PC-9 (cell line): Measurements from ENCODE around the gene DACH2.

Source experiments
- CTCF ChIP-seq: fragments of 200-600 bp; sonication (generic); conservative IDR thresholded peaks from 2 replicates; pipeline ENCODE4 v1.6.1; 2017; ENCODE audit warnings: mixed run types, antibody characterized with exemption, mild to moderate bottlenecking, moderate library complexity
- EZH2 ChIP-seq: fragments of 200-600 bp; sonication (generic); IDR thresholded peaks from 2 replicates; pipeline ENCODE4 v1.8.0; 2017; ENCODE audit warnings: antibody characterized with exemption, low read depth

DNA sequence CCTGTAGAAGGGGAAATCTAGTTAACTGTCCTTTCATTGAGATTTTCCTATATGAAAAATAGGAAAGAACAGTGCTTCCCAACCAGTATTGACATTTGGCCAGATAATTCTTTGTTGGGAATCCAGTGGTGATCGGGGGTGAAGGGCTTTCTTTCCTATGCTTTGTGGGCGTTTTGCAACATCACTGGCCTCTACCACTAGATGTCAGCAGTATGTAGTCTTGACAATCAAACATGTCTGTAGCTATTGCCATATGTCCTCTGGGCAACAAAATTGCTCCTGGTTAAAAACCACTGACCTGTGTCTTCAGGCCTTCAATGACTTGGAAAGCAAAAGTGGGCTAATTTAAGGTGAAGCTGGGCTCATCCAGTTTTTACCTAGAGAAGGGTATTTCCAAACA lies 658.5 kb downstream of the DACH2 start:
- TF ChIP-seq CTCF (peak; percentile 46; the same call in 1 of the 2 replicates), EZH2 (no peak)
